GM21515 (cell line): ENCODE results near the gene DAB1.

Experiments used
- ATAC-seq: cut with Tn5 transposase; IDR thresholded peaks from one replicate; pipeline ENCODE4 v1.9.1; 2021; ENCODE audit not compliant: unreplicated experiment

The DAB1 gene

DNA sequence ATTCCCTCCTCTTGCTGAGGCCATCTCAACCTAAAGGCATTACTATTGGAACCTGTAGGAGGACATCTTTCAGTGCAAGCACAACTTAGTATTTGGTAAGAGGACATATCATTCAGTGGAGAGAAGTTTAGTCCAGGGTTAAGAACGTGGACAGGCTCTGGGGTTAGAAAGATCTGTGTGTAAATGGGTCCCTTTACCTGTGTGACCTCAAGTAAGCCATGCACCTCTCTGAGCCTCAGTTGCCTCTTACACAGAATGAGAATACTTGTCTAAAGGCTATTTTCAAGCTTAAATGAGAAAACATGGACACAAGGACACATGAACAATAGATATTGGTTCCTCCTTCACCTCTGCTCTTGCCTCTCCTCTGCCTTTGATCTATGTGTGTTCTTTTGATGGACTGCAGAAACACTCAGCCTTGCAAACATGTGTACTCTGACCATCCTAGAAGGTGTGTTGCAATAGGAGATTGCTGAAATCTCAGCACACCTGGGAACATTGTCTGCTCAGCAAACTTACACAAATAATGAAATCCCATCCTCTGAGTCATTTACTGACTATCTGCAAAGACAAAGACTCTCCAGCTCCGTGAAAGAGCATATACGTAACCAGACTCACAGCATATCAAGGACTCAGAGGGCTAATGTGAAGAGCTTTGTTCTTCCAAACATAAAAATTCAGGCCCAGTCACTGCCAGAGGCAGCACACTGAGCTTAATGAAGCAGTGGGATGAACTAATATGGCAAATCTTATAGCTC is 143.8 kb downstream of the DAB1 start:
- no peak for ATAC-seq

DNA sequence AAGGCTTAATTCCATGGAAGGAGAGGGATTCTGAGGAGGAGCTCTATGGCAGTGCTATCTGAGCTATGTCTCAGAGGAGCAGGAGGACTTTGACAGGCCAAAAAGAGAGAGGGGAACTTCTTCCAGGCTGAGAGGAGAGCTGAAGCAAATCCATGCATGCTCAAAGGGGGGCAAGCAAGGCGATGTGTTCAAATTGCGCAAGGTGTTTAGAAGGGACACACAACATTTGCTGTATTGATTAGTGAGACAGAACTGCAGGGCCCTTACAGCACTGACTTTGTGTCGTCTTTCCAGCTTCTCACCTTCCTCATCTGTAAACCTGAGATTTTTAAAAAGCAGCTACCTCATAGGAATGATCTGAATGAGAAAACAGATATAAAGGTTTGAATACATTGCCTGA is 145.3 kb downstream of the DAB1 start:
- no peak for ATAC-seq

DNA sequence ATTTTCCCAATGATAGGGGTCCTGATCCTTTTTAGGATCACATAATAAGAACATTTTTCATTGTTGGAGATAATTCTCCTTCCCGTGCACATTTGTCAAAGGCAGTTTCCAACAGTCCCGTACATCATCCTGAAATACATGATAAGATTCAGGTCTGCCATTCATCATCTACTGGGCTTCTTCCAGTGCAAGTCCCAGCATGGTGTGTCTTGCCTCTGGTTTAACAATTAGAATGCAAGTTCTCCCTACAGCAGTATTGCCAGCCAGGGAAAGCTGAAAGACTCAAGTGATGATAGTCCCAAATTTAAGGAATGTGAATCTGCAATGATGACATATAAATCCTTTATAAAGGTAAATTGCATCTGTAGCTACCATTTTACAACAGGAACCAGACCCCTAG is 146.2 kb downstream of the DAB1 start:
- ATAC-seq = no peak

DNA sequence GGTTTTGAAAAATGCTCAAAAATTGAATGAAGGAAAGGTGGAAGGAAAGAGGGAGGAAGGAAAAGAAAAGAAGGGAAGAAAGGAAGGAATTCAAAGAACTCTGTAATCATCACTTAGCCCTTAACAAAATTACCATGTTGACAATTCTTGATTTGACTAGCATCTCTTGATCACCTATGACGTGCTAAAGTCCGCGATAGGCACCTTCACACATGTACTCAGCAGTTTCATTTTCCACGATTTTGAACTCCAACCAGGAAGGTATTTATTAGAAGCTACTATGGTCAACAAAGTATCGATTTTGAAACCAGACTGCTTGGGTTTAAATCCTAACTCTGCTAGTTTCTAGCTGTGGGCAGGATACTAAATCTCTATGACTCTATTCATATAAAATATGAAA is 146.9 kb downstream of the DAB1 start:
- no peak for ATAC-seq

DNA sequence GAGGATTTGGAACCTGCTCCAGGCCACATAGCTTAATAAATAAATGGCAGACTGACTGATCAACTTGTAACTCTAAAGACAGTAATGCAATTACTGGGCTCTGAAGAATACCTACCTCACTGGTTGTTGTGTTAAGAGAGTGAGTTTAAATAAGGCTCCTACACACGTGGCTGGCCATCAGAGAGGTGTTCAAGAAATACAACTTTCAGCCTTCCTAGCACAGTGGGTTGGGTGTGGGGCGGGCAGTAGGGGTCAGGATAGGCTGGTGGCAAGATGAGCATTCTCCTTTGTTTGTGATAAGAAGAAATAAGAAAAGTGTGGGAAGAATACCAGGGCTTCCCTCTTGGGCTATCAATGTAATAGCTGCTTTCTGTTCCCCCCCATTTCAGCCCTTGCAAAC is 151.3 kb downstream of the DAB1 start:
- no peak for ATAC-seq

DNA sequence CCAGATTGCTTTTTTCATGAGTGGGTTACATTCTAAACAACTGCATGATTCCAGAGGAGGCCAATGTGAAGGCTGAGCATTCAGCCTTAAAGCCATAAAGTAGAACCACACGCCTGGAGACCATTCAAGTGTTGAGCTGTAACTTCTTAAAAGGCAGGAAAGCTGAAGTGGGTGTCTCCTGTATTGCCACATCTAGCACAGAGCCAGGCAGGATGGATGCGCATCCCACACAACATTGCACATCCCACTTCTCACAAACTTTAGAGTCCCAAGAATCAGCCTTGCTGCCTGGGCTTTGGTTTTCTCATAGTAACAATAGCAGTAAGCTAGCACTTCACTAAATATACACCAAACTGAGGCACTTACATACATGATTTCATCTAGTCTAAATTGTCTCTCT is 151.7 kb downstream of the DAB1 start:
- ATAC-seq = no peak

DNA sequence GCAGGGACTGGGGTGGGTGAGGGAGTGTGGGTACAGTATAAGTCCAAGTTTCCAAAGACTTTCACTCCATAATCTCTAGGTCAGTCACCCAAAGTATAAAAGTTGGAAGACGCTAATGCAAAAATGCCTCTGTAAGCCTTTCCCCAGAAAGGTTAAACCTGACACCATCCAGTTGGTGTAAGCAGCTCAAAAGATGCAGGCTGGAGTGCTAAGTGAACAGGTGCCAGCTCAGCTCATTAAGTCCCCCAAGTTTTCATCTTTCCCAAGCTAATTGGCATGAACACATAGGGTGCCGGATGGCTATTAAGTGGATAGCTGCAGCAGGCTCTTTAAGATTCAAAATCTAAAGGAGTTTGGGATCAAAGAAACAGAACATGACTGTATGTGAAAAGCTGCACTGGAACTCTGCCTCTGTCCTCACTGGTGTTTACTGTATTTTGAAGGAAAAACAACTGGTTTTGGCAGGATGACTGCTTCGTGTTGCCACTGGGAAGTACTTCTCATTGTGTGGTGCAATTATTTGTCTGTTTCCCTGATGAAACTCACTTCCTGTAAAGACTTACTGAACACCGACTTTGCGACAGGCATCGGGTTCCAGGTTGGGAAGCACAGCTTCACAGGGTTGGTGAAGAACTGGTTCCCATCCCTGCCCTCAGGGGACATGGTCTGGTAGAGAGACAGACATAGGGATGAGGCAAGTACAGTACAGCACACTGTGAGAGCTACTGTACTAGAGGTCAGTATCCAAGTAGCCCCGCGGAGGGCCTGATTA is 152.7 kb downstream of the DAB1 start:
- ATAC-seq = no peak

DNA sequence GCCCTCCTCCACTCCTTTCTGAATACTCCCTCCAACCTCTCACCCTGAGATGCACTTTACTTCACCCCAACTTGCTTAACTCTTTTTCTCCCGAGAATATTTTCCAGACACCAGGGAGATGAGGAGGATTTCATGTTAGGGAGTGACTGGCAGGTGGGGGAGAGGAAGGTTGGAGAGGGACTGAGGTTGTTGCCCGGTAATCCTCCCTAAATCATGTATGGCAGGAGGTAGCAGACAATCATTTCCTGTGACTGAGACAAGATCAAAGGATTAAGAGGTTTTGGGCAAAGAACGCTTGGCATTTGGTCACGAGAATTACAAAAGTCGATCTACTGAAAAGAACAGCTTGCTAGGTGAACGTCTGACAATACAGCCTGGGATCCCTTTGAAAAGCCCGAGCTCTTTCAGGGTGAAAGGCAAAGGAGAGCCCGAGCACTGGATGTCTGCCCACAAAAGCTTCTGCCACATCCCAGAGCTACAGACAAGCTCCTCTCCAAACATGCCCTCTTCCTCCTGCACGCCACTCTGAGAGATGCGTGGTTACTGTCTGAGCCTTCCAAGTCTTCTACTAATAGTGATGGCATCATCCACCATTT is 154.1 kb downstream of the DAB1 start:
- ATAC-seq = no peak

DNA sequence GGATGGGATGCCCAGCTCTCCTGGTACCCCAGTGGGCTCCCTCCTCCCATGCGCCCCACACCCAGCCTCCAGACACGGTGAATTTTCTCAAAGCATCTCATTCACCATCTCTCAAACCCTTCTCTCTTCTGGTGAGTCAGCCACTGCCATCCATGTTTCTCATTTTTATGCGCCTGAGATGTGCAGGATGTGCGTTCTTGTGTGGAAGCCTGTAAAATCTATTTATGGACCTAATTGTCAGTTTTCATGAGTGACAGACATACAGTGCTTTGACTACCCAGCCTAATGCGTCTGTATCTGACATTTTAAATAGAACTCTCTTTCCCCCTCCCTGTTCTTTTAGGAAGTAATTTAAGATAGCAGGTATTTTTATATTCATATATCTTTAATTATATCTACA is 158.8 kb downstream of the DAB1 start:
- no peak for ATAC-seq

DNA sequence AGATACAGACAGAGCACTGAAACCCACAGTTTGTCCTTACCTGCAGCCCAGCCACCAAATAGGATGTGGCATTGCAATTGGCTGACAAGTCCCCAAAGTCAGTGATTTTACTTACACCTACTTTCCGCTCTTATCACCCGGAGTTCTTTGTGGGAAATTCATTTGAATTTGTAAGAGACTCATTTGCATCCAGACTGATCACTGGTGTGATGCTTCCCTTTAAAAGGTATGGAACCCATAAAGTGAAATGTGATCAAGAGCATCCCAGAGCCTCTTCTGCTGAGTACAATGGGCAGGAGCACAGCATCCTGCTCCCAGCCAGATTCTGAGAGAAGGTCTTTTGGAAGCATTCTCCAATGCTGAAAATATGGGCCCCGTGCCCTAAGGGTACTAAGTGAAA is 161.4 kb downstream of the DAB1 start:
- no peak for ATAC-seq

DNA sequence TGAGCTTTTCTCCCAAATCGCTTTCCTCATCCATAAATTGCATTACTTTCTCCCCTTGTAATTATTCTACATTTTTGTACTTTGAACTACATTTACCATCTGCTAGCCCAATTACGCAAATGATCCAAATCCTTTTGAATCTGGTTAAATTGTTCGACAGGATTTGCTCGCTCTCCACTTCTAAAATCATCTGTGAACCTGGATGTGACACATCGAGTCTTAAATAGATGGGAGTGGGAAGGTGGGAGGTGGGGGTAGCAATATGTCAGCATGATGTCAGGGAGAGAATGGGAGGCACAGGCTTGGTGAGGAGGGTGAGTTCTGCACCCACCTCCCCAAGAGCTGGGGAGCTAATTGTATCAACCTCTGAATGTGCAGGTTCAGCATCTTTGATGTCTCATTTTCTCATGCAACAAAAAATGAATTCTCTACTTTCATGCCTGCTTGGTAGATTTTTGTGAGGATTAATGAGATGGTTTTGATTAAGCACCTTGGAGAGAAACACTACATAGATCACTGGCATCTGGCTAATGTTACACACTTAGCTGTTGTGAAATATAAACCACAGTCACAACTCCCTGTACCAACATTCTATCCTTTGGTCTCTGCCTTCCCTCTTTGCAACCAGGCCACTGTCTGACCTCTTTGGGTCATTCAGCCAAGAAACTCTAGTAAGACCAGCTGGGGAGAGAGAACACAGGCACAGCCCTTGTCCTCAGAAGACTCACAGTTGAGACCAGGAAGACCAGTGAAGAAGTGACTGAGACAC is 165.1 kb downstream of the DAB1 start:
- no peak for ATAC-seq

DNA sequence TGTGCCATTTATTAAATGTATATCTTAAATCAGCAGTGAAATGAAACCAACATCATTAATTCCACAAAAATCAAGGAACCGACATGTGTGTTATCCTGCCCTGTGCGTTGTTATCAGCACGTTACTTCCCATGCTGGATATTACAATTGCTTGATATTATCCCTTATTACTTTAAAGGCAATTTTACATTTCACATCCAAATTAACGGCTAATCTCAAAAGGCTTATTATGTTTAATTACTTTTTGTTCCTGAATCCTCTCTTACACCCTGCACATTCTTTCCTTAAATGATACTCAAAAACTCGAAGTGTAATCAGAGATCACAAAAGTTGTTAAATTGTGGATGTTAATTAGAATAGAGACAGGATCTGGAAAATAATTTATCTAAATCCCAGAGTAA is 167.9 kb downstream of the DAB1 start:
- ATAC-seq = no peak

DNA sequence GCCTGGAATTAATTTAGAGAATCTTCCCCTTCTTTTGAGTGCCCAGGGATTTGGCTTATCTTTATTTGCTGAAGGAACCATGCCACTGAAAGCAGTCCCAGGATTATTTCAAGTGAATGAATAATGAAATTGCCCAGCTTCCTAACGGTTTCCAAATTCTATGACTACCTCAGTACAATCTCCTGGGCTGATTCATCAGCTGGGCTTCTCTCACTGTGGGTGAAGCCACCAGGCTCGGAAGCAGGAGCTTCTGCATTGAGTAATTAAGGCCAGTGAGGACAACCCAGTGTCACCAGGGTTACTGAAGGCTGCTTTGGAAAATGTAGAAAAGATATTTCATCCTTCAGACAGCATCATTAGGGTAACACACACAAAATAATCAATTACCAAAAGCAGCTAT is 169.8 kb downstream of the DAB1 start:
- no peak for ATAC-seq

DNA sequence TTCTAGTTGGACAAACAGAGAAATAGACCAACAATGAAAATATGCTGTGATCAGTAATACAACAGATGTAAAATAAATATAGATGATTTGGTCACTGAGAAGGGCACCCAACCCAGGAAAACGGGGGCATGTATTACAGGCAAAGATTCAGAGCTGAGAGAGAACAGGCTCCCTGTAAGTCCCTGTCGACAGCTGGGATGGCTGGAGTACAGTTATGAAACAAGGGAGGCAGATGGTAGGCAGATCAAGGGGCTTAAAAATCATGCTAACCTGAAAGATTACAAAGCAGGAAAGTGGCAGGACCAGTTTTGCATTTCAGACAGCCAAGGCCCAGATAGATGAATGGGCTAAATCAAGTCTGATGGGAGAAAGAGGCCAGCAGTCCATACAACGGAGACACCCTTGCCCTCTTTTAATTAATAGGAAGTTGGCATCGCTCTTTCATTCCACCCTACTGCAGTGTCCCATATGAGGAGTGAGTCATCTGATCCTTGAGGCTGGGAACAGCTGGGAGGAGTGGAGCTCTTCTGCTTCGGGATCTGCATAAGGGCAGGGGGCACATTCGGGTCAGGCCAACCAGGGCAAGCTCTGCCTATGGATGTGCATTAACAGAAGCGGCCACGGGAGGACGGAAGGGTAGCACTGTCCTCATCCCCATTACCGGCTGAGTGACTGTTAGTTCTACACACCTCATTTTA is 171.1 kb downstream of the DAB1 start:
- no peak for ATAC-seq

DNA sequence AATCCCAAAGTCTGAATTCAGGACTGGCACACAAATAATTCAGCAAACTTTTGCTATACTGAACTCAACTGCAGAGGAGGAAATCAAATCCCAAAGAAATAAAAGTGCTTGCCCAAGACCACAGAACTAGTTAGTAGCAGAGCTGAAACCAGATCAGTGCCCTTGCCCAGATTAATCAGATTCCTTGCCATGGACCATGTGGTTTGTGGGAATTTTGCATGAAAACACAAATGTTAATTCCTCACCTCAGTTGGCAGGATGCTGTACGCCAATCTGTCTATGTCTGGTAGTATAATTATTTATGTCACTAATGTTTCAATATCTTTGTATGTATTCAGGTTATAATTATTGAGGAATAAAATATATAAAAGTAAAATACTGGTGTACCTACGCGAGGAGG is 173.8 kb downstream of the DAB1 start:
- no peak for ATAC-seq

DNA sequence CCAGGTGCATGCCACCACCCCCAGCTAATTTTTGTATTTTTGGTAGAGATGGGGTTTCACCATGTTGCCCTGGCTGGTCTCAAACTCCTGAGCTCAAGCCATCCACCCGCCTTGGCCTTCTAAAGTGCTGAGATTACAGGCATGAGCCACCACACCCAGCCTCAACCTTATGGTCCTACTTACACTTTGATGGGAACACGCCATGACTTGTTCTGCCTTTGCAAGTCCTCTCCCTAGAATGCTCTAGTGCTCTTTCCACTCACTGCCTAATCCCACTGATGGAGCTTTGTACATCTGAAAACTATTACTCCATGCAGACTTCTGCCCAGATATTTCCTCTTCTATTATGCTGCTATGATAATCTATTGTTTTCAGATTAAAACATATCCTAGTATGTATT is 174.3 kb downstream of the DAB1 start:
- no peak for ATAC-seq

DNA sequence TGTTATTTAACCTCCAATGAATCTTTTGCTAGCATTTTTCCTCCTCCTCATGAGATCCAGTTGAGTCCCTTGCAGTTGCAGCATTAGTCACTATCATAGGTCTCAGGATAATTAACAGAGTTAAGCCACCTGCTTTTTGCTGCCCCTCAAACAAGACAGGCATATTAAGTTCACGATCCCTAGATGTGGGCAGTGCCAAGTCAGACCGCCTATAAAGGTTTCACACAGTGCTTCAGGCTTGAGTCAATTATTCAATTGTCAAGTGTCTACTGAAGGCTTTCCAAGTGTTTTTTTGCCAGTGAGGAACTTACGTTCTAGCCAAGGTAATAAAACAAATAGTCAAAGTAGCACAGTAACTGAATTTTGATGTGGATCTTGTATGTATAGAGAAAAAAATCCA is 175.0 kb downstream of the DAB1 start:
- no peak for ATAC-seq

DNA sequence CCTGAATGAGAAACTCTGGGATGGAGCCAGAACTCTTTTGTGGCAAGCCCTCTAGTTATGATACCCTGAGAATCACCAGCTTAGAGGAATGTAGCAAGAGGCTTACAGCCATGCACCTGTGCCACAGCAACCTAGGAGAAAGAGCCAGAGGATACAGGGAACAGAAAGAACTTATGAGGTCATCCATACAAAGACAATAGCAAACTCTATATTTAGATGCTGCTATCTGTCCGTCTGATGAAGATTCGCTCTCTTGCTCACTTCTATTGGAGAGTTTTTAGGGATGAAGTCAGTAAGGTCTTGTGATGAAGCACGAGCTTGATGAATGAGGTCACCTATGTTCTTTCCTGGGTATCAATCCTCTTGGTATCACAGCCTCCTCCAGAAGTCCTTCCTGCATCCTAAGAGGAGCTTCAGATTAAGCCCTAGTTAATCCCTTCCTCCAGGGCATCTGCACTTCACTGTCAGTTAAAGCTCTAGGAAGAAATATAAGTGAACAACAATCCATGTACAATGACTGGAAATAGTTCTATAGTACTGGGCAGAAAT is 185.6 kb downstream of the DAB1 start:
- no peak for ATAC-seq

DNA sequence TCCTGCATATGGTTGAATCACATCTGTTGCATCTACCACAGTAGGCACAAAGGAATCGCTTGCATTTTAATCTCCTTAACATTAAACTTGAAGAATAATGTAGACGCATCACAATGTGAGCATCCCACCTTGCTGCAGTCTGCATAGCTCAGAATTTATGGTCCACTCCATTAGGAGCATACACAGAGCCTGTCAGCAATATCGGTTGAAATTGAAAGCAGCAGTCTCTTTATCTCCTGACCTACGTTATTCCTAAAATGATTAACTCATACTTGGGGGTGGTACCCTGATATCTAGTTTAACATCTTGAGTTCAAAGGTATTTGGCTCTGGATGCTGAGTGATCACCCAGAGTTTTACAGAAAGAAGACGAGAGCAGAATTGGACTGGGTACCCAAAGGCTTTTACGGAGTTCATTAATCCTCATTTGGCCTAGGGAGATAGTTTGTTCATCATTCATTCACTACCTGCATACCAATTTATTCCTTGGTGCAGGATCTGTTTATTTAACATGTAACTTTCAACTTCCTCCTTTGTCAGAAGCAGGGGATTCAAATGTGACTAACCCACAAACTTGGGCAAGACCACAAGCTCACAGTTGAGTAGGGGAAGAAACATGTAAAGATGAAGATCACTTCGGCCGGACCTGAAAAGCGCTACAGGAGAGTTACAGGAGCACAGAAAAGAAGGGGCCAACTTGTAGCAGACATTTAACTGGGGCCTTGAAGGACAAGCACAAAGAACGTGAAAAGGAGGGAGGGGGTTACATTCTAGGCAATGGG is 187.9 kb downstream of the DAB1 start:
- ATAC-seq = no peak

DNA sequence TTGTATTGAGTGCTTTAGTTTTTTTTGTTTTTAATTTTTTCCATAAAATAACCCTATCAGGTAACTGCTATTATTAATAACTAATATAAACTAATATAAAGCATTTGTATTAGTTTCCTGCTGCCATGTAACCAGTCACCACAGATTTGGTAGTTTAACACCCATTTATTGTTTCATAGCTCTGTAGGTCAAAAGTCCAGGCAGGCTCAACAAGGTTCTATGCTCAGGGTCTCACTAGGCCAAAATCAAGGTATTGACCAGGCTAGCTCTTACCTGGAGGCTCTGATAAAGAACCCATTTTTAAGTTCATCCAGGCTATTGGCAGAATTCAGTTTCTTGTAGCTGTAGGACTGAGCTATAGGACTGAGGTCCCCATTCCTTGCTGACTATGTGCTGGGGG is 189.4 kb downstream of the DAB1 start:
- ATAC-seq = no peak
